ENCODE data around the gene SRP72. TPM values are rescaled to one million over a fixed set of nuclear protein-coding genes. Genes with fewer than 3 reads are reported as not detected.

SRP72 gene
- total RNA-seq, 1 donor, result 72.0 TPM

GRCh38 chr4:56512166-56512565, 44.7 kb downstream of the SRP72 start:
- H4K20me1 ChIP-seq (ENCODE audit: insufficient read depth, low read length), result no peaks in the 10 kb centered on the region
- H3K4me1 ChIP-seq (ENCODE audit: insufficient read depth, low read length), result no peaks in the 10 kb centered on the region
- TF ChIP-seq CTCF (IDR thresholded peaks at IDR 0.05; ENCODE audit: extremely low read depth, low read depth, low read length), result no peak
- no peaks in the 10 kb centered on the region for H3K36me3 ChIP-seq (ENCODE audit: insufficient read depth, low read length)
- no peak overlapping the region for H3K4me3 ChIP-seq (ENCODE audit: insufficient read depth, low read length)
- H2AFZ ChIP-seq (ENCODE audit: low read length), result no peak overlapping the region
- H3K79me2 ChIP-seq (ENCODE audit: insufficient read depth, low read length), result no peaks in the 10 kb centered on the region
- no peak overlapping the region for H3K4me2 ChIP-seq (ENCODE audit: insufficient read depth, low read length)
- H3K27ac ChIP-seq (ENCODE audit: low read depth, low read length), result no peak overlapping the region
- peak; percentile 79 for DNase-seq (ENCODE audit: insufficient read length, low spot score, missing footprints)
- H3K9me3 ChIP-seq (ENCODE audit: low read depth, low read length), result no peaks in the 10 kb centered on the region
- no peaks in the 10 kb centered on the region for H3K27me3 ChIP-seq (ENCODE audit: insufficient read depth, low read length)

GRCh38 chr4:56513517-56513916, 46.1 kb downstream of the SRP72 start:
- Histone ChIP-seq H3K27me3 (ENCODE audit: insufficient read depth, low read length) (no peaks in the 10 kb centered on the region), H4K20me1 (ENCODE audit: insufficient read depth, low read length) (no peaks in the 10 kb centered on the region), H3K27ac (ENCODE audit: low read depth, low read length) (no peak overlapping the region), H3K4me3 (ENCODE audit: insufficient read depth, low read length) (no peak overlapping the region), H3K79me2 (ENCODE audit: insufficient read depth, low read length) (no peaks in the 10 kb centered on the region), H3K9me3 (ENCODE audit: low read depth, low read length) (no peaks in the 10 kb centered on the region), H3K4me1 (ENCODE audit: insufficient read depth, low read length) (no peaks in the 10 kb centered on the region), H2AFZ (ENCODE audit: low read length) (no peak overlapping the region), H3K4me2 (ENCODE audit: insufficient read depth, low read length) (no peak overlapping the region), H3K36me3 (ENCODE audit: insufficient read depth, low read length) (no peaks in the 10 kb centered on the region)
- DNase-seq (ENCODE audit: insufficient read length, low spot score, missing footprints), result no peak
- TF ChIP-seq CTCF (IDR thresholded peaks at IDR 0.05; ENCODE audit: extremely low read depth, low read depth, low read length), result no peak

GRCh38 chr4:56530269-56531148, 63.1 kb downstream of the SRP72 start:
- H3K27me3 ChIP-seq (ENCODE audit: insufficient read depth, low read length), result peaks cover 32% of the 10 kb centered on the region

More at GRCh38 chr4:56530269-56531148, 63.1 kb downstream of the SRP72 start:
- DNase-seq (ENCODE audit: insufficient read length, low spot score, missing footprints), result peak; percentile 86
- TF ChIP-seq CTCF (IDR thresholded peaks at IDR 0.05; ENCODE audit: extremely low read depth, low read depth, low read length), result no peak
- no peaks in the 10 kb centered on the region for H3K9me3 ChIP-seq (ENCODE audit: low read depth, low read length)
- H3K4me3 ChIP-seq (ENCODE audit: insufficient read depth, low read length), result peak overlapping the region; percentile 66
- no peaks in the 10 kb centered on the region for H3K36me3 ChIP-seq (ENCODE audit: insufficient read depth, low read length)
- no peaks in the 10 kb centered on the region for H3K79me2 ChIP-seq (ENCODE audit: insufficient read depth, low read length)
- peaks cover 6% of the 10 kb centered on the region for H3K4me1 ChIP-seq (ENCODE audit: insufficient read depth, low read length)
- no peak overlapping the region for H3K27ac ChIP-seq (ENCODE audit: low read depth, low read length)
- peak overlapping the region; percentile 93 for H2AFZ ChIP-seq (ENCODE audit: low read length)
- no peaks in the 10 kb centered on the region for H4K20me1 ChIP-seq (ENCODE audit: insufficient read depth, low read length)
- peak overlapping the region; percentile 91 for H3K4me2 ChIP-seq (ENCODE audit: insufficient read depth, low read length)
